Neutrophil (primary cell): ENCODE measurements around the gene KIF6.

Source experiments
- H3K27ac ChIP-seq: fragments of 200-600 bp; sonication (generic); 2 replicates; pipeline ENCODE4 v1.5.1; 2016; ENCODE audit warnings: mild to moderate bottlenecking, moderate library complexity
- H3K27me3 ChIP-seq: fragments of 200-600 bp; sonication (generic); 2 replicates; pipeline ENCODE4 v1.6.0; 2016; ENCODE audit warnings: mild to moderate bottlenecking
- H3K36me3 ChIP-seq: fragments of 200-600 bp; sonication (generic); 2 replicates; pipeline ENCODE4 v1.5.1; 2017
- H3K4me1 ChIP-seq, 2 experiments: fragments of 200-600 bp in 1 of 2; sonication (generic) in 1 of 2; 1 replicate in 1 of 2; 2 replicates in 1 of 2; pipeline versions ENCODE4 v1.5.1 to v1.6.1; 2013 to 2016; ENCODE audit warnings: low read depth in 1 of 2, low read length in 1 of 2, mild to moderate bottlenecking in 1 of 2, moderate library complexity in 1 of 2; ENCODE audit not compliant: control insufficient read depth in 1 of 2, insufficient read depth in 1 of 2
- H3K4me3 ChIP-seq, 2 experiments: fragments of 200-600 bp in 1 of 2; sonication (generic) in 1 of 2; 1 replicate in 1 of 2; 2 replicates in 1 of 2; pipeline ENCODE4 v1.5.1; 2013 to 2016; ENCODE audit warnings: low read depth in 1 of 2, low read length in 1 of 2, mild to moderate bottlenecking in 1 of 2, moderate library complexity in 1 of 2
- H3K9me3 ChIP-seq: fragments of 200-600 bp; sonication (generic); 2 replicates; pipeline ENCODE4 v1.5.1; 2016
- CTCF ChIP-seq: fragments of 200-600 bp; sonication (generic); IDR thresholded peaks from 2 replicates; pipeline ENCODE4 v1.5.1; 2016; ENCODE audit warnings: antibody characterized with exemption

The KIF6 gene

DNA sequence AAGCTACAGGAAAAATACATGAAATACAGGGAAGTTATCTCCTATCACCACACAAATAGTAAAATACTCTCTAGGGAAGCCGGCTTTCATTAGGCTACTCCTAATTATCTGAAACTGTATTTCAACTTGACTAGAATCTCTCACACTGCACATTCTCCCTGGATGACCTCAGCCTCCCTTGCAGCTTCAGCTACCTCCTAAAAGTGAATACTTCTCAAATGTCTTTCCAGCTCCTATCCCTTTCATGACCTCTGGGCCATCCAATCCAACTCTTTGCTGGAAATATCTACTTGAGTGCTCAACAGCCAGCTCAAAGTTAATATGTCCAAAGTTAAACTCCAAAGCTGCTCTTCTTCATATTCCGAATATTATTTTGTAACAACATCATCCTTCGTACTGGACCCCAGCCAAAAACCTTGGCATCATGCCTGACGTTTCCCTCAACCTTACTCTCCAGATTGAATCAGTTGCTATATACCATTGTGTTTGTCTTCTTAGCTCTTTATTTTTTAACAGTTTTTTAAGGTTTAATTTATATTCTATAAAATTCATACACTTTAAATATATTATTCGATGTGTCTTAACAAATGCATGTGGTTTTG, 29.4 kb upstream of the KIF6 start:
- Histone ChIP-seq H3K27me3 (peaks cover 13% of the 10 kb centered on the region), H3K4me1 (no peaks in the 10 kb centered on the region), H3K36me3 (no peaks in the 10 kb centered on the region), H3K9me3 (no peaks in the 10 kb centered on the region), H3K27ac (no peak overlapping the region), H3K4me3 (no peak overlapping the region)
- no peak for TF ChIP-seq CTCF

DNA sequence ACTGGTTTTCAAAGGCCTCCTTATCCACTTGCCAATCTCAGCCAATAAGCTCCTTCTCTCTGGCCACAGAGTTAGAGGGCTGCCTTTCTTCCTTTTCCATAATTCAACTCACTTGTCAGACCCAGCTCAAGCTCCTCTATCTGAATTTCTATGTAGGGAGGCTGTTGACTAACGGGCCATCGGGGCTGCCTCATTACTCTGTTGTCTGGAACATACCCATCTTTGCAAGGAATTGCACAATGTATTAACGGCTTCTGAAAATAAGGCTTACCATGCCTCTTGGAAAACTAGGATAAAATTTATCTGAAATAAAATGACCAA, 28.5 kb upstream of the KIF6 start:
- Histone ChIP-seq H3K27me3 (peaks cover 5% of the 10 kb centered on the region), H3K9me3 (no peaks in the 10 kb centered on the region), H3K4me3 (no peak overlapping the region), H3K4me1 (no peaks in the 10 kb centered on the region), H3K27ac (no peak overlapping the region), H3K36me3 (no peaks in the 10 kb centered on the region)
- TF ChIP-seq CTCF, result no peak

DNA sequence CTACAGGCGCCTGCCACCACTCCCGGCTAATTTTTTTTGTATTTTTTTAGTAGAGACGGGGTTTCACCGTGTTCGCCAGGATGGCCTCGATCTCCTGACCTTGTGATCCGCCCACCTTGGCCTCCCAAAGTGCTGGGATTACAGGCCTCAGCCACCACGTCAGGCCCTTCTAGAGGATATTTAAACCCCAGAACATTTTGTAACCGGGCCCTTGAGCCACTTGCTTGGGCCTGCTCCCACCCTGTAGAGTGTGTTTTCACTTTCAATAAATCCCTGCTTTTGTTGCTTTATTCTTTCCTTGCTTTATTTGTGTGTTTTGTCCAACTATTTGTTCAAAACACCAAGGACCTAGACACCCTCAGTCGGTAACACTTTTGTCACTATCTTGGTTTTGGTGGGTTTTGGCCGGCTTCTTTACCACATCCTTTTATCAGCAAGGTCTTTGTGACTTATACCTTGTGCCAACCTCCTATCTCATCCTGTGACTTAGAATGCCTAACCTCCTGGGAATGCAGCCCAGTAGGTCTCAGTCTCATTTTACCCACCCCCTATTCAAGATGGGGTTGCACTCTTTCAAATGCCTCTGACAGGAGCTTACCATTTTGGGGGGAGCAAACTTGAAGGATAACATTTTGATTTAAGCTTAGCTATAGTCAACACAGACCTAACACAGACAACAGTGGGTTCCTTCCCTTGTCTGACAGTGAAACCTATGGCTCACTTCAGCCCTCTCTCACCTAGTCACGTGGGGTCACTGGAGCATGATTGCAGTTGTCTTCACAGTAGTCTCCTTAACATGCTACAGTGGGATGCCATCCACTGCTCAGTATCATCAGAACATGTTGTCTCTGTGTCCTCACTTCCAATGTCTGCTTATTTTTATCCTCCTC, 27.9 kb upstream of the KIF6 start:
- TF ChIP-seq CTCF, result no peak
- Histone ChIP-seq H3K4me3 (no peak overlapping the region), H3K4me1 (no peaks in the 10 kb centered on the region), H3K27me3 (peaks cover 5% of the 10 kb centered on the region), H3K27ac (no peak overlapping the region), H3K9me3 (no peaks in the 10 kb centered on the region), H3K36me3 (no peaks in the 10 kb centered on the region)

GRCh38 chr6:39746795-39747194, 21.6 kb upstream of the KIF6 start:
- Histone ChIP-seq H3K27me3 (peaks cover 19% of the 10 kb centered on the region), H3K27ac (no peak overlapping the region), H3K4me1 (no peaks in the 10 kb centered on the region), H3K36me3 (no peaks in the 10 kb centered on the region), H3K9me3 (no peaks in the 10 kb centered on the region), H3K4me3 (no peak overlapping the region)
- no peak for TF ChIP-seq CTCF

GRCh38 chr6:39733704-39734103, 8.5 kb upstream of the KIF6 start:
- H3K9me3 ChIP-seq, result no peaks in the 10 kb centered on the region
- H3K4me3 ChIP-seq, result no peak overlapping the region
- no peaks in the 10 kb centered on the region for H3K36me3 ChIP-seq
- no peaks in the 10 kb centered on the region for H3K4me1 ChIP-seq
- TF ChIP-seq CTCF, result no peak
- peaks cover 42% of the 10 kb centered on the region for H3K27me3 ChIP-seq
- no peak overlapping the region for H3K27ac ChIP-seq
